NCI-H1048 (cell line): ENCODE measurements around the gene KATNAL1.

Experiments used
- DNase-seq: peaks from one replicate; lab custom pipeline; 2025; lab: John Stamatoyannopoulos, UW

The KATNAL1 gene

DNA sequence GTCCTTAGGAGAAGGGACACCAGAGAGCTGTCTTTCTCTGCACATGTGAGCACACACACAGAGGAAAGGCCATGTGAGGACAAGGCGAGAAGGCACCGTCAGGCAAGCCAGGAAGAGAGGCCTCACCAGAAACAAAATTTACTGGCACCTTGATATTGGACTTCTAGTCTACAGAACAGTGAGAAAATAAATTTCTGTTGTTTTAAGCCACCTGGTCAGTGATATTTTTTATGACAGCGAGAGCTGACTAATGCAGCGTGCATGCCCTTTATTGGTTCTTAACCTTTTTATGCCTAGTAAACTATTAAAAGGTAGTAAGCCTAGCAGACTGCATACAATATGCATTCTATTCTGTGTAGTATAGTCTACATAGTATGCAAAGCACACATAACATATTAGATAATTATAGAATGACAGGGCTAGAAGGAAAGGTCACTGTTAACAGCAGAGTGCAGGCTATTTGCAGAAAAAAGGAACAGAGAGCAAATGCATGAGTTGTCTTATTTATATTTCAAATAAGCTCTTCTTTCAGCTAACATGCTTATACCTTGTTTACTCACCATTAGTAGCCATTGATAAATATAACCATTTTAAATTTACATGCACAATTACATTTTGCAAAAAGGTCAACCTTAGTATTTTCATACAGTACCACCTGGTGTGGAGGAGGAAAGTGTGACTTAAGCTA lies 25.2 kb upstream of the KATNAL1 start:
- DNase-seq: no peak

DNA sequence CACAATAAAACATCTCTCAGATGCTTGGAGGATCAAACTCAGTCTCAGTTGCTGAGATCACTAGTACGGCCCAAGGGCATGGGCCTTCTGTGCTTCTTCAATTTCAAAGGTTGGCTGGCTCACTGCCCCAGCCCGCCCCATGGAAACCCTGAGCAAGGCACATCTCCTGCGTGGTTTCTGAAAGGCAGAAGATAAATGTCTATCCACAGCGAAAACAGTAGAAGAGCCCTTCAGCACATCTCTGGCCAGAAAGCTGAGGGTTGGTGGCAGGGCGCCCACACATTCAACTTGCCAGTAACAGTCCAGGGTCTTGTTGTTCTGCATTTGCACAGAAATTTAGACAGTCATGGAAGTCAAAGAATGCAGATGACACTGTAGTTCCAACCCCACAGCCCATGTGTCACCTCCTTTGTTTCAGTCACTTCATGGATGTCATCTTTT lies 24.0 kb upstream of the KATNAL1 start:
- DNase-seq: no peak

DNA sequence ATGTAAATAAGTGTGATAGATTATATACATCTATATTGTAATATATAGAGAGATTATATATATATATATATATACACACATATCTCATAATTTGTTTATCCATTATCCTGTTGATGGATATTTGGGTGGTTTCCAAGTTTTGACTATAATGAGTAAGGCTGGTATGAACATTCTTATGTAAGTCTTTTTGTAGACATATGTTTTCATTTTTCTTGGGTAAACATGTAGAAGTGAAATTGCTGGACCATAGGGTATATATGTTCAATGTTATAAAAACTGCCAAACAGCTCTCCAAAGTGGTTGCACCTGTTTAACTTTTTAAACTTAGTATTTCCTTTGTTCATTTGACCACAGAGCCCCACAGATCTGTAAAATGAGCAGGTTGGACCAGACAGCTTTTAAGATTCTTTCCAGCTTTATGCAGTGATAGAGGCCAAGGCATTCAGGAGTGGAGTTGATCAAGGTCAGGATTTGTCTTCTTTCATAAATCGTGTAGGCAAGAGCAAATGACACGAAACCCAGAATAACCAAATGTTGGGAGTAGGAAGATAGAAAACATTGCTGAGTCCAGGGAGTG lies 21.7 kb upstream of the KATNAL1 start:
- DNase-seq: no peak

DNA sequence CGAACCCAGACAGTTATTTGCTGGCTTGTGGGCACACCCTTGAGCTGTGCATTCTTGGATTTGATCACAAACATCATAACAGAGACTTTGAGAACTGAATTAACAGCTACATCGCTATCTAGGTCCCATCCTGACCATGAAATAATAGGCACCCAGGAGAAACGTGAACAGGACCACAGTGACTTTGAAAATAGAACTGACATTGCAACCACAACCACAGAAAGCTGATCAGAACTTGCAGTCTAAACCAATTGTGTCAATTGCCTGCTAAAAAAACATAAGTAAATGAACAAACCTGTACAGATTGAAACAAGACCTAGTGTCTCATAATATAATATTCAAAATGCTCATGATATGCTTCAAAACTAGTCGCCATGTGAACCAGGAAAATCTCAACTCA lies 18.3 kb upstream of the KATNAL1 start:
- no peak for DNase-seq

DNA sequence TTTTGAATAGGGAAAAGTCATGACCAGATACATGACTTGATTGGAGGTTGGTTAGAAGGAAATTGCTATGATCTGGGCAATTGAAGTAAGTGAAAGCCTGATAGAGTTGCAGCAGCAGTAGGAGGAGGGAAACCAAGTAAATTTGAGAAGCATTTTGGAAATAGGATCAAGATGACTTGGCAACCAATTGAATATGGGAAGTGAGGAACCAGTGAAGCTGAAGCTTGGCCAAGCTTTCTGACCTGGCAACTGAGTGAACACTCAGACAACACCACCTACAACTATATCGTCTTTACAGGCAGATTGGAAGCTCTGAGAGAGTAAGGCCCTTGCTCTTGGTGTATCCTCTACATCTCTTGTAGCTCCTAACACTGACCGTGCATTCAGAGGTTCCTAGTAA lies 16.2 kb upstream of the KATNAL1 start:
- no peak for DNase-seq

DNA sequence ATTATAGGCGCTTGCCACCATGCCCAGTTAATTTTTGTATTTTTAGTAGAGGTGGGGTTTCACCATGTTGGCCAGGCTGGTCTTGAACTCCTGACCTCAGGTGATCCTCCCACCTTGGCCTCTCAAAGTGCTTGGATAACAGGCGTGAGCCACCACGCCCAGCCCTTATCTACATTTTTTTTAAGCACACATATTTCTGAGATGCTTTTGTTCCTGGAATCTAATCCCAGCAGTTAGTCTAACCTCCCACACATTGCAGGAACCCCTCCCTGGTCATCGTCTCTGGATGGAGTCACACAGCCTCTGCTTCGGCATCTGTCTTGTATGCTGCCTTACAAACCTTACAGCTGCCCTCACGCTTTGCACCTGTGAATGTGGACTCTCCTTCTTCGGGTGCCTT lies 15.1 kb upstream of the KATNAL1 start:
- no peak for DNase-seq

DNA sequence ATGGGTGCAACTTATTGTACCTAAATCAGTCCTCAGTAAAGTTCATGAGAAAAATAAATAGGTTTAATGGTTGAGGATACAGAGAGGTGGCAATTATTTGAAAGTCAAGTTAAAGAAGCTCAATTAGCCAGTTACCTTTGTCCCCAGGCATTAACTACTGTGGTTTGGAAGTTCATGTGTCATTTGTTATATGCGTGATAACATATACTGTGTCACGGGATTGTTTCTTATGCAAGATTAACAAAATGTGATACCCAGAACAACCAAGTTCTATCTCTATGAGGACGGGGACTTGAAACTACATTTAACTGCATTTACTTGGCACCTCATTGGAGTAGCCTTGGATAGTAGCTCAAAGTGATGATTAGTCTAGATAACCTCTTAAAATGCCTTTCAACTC lies 13.9 kb upstream of the KATNAL1 start:
- DNase-seq: no peak

DNA sequence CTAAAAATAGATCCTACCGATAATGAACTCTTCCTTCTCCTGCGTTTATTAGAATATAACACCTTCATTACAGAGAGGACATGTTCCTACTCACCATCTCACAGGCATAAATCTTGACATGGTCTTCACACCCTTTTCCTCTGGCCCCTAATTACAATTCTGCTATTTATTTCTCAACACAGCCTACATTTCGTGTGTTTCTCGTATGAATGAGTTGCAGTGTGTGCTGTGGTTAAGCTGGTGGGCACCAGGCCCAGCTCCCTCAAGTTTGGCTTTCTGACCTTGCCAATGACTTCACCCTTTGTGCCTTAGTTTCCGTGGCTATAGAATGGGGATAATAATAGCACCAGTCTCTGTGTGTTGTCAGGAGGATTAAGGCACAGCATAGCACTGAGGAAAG lies 12.3 kb upstream of the KATNAL1 start:
- DNase-seq: no peak

DNA sequence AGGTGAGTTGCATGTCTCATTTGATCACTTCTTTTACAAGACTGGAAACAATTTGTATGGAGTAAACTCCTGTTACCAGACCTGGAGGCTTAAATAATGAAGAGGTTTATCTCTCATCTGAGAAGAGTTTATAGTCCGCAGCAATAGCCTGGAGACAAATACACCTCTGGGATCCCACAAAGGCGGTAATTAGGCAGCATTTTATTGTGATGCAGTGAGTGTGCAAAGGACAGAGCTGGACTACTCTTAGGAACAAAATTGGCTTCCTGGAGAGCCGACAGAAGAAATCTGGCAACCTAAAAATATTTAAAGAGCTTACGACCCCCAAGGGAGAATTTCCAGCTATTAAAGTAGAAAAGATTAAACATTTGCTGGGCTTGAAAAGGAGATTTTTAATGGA lies 11.8 kb upstream of the KATNAL1 start:
- no peak for DNase-seq

DNA sequence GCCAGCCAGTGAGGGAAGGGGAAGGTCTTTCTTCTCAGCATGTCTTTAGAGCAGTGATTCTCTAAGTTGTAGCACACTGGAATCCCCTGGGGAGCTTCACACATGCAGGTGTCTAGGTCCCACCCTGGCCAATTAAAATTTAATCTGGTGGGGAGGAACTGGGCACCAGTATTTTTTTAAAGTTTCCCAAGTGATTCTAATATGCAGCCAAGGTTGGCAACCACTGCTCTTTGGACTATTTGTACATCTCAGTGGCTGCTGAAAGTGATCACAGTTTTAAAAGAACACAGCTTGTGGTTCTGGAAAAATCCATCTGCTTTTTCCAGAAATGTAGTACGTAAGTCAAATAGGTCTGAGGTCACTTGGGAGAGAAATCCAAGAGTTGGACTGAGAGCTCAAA lies 10.7 kb upstream of the KATNAL1 start:
- DNase-seq: no peak

DNA sequence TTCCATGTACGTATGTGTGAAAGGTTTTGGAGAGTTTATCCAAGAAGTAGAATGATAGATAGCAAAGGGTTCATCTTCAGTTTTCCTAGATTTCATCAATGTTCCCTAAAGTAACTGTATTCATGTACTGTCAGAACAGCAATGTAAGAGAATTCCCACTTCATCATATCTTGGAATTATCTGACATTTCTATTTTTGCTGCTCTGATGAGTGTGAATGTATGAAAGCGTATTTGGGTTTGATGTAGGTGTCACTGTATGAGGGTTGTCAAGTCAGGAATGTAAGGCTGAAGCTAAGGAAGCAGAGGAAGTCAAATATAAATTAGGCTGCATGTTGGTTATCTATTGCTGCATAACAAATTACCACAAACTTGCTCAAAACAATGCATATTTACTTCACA lies 7.2 kb upstream of the KATNAL1 start:
- DNase-seq: no peak

DNA sequence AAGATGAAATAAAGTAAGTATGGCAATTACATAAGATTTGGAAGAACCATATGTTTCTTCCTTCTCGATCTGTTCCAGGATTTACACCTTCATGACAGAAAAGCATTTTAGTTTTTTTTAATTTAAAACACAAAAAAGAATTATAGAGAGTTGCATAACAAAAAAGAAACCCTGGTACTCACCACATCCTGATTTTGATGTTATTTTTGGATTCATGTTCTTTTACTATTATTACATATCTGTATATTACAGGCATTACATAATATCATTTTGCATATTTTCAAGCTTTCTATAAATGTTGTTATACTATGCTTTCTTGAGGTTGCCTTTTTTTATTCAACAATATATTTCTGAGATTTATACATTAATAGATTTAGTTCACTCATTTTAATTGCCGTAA lies 6.7 kb upstream of the KATNAL1 start:
- no peak for DNase-seq

DNA sequence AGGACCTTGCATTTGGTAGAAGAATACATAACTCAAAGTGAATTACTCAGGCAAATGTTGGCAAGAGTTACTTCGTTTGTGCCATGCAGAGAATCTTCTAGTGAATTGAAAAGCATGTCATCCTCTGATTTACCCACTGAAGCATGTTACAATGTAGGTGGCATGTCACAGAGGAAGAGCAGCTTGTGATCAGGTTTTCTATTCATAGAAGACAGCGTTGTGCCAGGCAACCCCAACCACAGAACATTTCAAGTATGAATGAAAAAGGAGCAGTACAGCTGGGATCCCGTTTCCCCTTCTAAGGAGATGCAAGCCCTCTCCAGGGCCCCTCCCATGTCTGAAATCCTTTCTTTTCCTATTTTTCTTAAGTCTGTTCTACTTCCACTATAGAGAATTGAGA lies 6.0 kb upstream of the KATNAL1 start:
- DNase-seq: no peak

DNA sequence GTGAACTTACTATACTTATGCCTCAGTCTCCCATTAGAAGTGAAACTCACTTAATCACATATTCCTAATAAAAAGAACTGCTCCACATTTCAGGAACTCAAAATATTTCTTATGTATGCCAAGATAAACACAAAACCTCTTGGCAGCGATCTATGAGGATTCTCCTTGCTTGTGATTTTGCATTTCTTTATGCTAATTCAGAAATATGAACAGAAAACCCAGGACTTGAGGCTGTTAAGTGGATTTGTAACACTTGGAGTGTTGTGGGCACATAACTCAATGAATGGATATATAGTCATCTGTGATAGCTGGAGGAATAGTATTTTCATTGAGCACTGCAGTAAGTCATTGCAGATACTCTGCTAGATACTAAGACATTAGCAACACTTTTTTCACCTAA lies 5.6 kb upstream of the KATNAL1 start:
- no peak for DNase-seq

DNA sequence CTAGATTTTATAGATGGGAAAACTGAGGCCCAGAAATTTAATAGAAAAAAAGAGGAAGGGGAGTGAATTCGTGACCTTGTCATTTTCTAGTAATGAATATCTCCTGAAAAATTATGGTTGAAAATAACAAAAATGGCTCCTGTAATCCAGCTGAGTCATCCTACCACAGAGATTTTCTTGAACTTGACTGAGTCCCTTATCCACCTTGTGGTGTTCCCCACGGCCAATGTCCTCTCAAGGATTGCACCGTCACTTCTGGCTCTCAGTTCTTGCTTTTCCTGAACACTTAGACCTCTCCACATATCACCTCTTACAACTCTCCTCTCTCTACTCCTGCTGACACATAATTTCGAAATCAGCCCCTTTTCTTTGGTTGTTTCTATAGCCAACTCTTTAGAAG lies 1.2 kb upstream of the KATNAL1 start:
- DNase-seq: no peak

DNA sequence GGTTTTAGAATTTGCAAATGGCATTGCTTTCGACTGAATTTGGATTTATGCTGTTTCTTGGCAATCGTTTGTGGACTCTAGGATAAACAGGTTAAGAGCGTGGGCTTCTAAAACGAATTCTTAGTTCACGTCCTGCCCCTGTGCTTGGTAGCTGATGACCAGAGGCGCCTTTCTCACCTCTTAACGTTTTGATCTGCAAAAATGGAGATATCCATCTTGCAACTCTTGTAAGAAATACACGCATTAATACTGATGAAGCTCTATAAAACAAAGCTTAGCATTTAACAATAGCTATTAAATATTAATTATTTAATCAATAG lies 580 bp upstream of the KATNAL1 start:
- DNase-seq: no peak

DNA sequence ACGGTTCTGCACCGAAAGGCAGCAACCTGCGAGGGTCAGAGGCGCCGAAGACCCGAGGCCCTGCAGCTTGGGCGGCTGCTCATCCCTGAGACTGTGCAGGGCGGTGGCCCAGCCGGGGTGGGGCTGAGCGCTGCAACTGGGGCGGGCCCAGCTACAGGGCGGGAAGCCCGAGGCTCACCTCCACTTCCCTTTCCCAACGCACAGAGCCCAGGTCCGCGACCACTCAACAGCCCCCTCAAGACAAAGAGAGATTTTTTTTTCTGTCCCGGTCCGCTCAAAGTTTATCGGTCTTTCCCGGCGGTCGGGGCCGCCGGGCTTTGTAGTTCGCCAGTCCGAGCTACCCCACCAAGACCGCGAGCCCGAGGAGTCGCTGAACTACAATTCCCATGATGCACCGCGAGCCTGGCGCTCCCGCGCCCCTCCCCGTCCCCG lies 573 bp downstream of the KATNAL1 start:
- peak; percentile 75 for DNase-seq

DNA sequence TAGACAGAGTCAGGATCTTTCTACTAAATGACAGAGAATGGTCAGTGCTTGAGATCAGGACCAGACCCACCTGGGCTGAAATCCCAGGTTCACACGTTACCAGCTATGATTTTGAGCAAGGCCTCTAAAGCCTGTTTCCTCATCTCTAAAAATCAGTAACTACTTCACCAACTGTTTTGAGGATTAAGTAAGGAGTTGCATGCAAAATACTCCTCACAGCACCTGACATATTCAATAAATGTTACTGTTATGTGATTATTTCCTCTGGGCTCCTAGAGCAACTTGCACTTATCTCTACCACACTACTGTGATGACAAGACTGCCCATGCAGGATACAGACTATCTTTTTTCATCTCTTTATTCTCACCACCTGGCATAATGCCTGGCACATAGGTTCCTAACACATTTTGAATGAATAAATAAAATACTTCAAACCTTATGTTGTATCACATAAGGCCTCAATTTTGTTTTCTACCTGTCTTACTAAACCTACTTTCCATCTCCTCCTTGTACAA lies 1.8 kb downstream of the KATNAL1 start:
- no peak for DNase-seq

DNA sequence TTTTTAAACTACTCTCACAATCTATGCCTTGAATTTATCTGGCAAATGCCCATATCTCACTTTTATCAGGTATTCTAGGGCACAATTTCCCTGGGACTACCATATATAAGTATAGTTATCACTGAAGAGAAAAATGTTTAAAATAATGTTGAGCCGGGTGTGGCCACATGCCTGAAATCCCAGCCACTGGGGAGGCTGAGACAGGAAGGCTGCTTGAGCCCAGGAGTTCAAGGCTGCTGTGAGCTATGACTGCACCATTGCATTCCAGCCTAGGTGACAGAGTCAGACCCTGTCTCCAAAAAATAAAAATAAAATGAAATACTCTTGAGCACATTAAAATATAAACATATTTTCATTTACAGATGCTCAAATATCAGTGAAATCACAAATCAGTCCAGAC lies 4.1 kb downstream of the KATNAL1 start:
- no peak for DNase-seq

DNA sequence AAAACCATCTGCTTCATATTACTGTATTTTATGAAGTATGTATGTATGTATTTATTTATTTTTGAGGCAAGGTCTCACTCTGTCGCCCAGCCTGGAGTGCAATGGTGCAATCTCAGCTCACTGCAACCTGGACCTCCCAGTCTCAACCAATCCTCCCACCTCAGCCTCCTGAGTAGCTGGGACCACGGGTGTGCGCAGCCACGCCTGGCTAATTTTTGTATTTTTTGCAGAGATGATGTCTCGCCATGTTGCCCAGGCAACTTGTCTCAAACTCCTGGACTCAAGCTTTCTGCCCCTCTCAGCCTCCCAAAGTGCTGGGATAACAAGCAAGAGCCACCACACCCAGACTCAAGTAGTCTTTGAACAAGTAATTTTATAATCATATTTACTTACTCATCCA lies 5.5 kb downstream of the KATNAL1 start:
- DNase-seq: no peak

DNA sequence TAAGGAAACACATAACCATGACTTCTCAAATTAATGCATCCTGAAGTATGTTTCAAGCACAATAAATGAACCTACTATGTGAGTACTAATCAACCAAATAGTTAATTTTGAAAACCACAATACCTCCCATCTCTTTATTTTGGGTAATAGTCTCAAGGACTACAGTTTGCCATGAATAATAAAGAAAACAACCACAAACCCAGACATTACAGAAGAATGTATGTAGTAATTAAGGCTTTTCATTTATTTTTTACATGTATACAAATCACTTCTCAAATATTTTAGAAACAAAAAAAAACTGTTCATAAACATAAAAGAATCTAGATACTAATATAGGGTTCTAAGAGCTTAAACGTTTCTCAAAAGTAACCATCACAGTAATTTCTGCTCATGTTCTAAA lies 6.8 kb downstream of the KATNAL1 start:
- no peak for DNase-seq

DNA sequence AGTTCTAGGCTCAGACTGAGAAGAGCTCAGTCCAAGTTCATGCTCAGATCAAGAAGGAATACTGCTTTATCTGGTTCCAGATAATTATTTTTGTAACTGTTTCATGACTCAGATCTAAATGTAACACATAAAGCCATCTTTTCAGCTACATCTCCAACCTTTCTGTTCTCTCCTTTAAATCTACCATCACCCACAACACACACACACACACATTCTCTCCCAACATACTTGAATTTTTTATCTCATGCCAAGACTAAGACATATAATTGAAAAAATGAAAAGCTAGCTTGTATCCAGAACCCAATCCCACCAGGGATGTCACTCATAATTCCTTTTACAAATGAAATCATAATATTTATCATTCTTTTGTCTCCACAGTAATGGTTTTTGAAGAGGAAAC lies 7.6 kb downstream of the KATNAL1 start:
- DNase-seq: no peak

DNA sequence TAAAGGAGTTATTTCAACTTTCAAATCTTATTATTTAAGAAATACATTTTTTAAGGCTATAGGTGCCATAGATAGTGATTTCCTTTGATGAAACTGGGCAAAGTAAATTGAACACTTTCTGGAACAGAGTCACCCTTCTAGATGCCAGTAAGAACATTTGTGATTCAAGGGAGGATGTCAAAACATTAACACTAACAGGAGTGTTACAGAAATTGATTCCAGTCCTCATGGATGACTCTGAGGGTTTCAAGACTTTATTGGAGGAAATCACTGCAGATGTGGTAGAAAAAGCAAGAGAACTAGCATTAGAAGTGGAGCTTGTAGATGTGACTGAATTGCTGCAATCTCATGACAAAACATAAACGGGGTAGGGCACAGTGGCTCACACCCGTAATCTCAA lies 12.2 kb downstream of the KATNAL1 start:
- no peak for DNase-seq

DNA sequence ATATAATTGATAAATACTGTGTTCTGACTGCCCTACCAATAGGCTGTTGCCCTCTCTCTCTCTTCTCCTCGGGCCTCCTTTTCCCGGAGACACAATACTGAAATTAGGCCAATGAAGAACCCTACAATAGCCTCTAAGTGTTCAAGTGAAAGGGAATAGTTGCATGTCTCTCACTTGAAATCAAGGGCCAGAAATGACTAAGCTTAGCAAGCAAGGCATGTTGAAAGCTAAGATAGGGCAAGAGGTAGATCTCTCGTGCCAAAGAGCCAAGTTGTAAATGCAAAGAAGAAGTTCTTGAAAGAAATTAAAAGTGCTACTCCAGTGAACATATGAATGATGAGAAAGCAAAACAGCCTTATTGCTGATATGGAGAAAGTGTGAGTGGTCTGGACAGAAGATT lies 13.3 kb downstream of the KATNAL1 start:
- DNase-seq: no peak
